ENCODE measurements around the gene ALKBH4. TPM values are rescaled to one million over a fixed set of nuclear protein-coding genes. Genes with fewer than 3 reads are reported as not detected.
A peak's percentile ranks its signal among the peaks of the same experiment; 100 is the strongest.

ALKBH4 gene
- polyA plus RNA-seq, 1 donor (not counting 4 experiments of a cell fraction or from before 2014, with no cell fraction given), result 3.1 TPM

DNA sequence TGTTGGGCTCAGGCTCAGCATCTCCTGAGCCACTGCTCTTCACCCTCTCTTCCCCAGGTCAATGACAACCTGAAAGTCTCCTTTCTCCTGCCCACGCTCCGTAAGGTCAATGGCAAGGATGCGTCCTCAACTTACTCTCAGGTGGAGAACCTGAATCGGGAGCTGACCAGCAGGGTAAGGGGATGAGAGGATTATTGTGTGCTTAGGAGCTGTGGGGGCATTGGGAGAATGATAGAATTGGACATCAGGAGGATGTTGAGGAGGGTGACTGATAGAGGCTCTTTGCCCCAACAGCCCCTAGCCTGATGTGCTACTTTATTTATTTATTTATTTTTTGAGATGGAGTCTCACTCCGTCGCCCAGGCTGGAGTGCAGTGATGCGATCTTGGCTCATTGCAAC is 1.4 kb upstream of the ALKBH4 start:
- Histone ChIP-seq H3K9ac (ENCODE audit: control insufficient read depth, extremely low read depth, insufficient read depth, low read length) (peak overlapping the region; percentile 82), H4K20me1 (ENCODE audit: control insufficient read depth, extremely low read depth, insufficient read depth, low read length) (no peaks in the 10 kb centered on the region), H3K27ac (ENCODE audit: control insufficient read depth, insufficient read depth, low read length) (no peak overlapping the region), H3K9me1 (ENCODE audit: control insufficient read depth, extremely low read depth, insufficient read depth, low read length) (no peaks in the 10 kb centered on the region), H3K4me3 (ENCODE audit: control insufficient read depth in 2 of 3, extremely low read depth in 1 of 3, insufficient read depth in 2 of 3, low read depth in 1 of 3, low read length in 3 of 3) (peak overlapping the region; percentile 26 to 100 (median 100)), H3K27me3 (ENCODE audit: control insufficient read depth, extremely low read depth, insufficient read depth, low read length) (no peaks in the 10 kb centered on the region), H3K36me3 (ENCODE audit: control insufficient read depth in 2 of 2, extremely low read depth in 1 of 2, insufficient read depth in 2 of 2, low read length in 2 of 2) (peaks cover 0 to 3% of the 10 kb centered on the region in 2 experiments), H2AFZ (ENCODE audit: control insufficient read depth, low read length) (no peak overlapping the region), H3K4me2 (ENCODE audit: control insufficient read depth, extremely low read depth, insufficient read depth, low read depth, low read length) (peak overlapping the region; percentile 92), H3K4me1 (ENCODE audit: control insufficient read depth, extremely low read depth, insufficient read depth, low read length) (peaks cover 14% of the 10 kb centered on the region), H3K79me2 (ENCODE audit: control insufficient read depth, insufficient read depth, low read length) (peaks cover 16% of the 10 kb centered on the region), H3K9me3 (ENCODE audit: control insufficient read depth, low read depth, low read length) (no peaks in the 10 kb centered on the region)
- dilution Hi-C loops (cut with MboI; ENCODE audit: extremely low pct_ligation_motif_present, low sequenced_read_pairs), result no loop called here
- DNase-seq (ENCODE audit: low read depth, low spot score), result no peak
- FAIRE-seq, result no peak
- TF ChIP-seq, protein P1, sequence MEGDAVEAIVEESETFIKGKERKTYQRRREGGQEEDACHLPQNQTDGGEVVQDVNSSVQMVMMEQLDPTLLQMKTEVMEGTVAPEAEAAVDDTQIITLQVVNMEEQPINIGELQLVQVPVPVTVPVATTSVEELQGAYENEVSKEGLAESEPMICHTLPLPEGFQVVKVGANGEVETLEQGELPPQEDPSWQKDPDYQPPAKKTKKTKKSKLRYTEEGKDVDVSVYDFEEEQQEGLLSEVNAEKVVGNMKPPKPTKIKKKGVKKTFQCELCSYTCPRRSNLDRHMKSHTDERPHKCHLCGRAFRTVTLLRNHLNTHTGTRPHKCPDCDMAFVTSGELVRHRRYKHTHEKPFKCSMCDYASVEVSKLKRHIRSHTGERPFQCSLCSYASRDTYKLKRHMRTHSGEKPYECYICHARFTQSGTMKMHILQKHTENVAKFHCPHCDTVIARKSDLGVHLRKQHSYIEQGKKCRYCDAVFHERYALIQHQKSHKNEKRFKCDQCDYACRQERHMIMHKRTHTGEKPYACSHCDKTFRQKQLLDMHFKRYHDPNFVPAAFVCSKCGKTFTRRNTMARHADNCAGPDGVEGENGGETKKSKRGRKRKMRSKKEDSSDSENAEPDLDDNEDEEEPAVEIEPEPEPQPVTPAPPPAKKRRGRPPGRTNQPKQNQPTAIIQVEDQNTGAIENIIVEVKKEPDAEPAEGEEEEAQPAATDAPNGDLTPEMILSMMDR (optimal IDR thresholded peaks at IDR 0.05 in 1 of 3, IDR thresholded peaks at IDR 0.05 in 1 of 3, conservative IDR thresholded peaks at IDR 0.05 in 1 of 3; ENCODE audit: extremely low read depth in 1 of 3, insufficient read depth in 2 of 3, low read length in 3 of 3), result no peak
- no peak for TF ChIP-seq EZH2 (IDR thresholded peaks at IDR 0.05; ENCODE audit: low read length)

DNA sequence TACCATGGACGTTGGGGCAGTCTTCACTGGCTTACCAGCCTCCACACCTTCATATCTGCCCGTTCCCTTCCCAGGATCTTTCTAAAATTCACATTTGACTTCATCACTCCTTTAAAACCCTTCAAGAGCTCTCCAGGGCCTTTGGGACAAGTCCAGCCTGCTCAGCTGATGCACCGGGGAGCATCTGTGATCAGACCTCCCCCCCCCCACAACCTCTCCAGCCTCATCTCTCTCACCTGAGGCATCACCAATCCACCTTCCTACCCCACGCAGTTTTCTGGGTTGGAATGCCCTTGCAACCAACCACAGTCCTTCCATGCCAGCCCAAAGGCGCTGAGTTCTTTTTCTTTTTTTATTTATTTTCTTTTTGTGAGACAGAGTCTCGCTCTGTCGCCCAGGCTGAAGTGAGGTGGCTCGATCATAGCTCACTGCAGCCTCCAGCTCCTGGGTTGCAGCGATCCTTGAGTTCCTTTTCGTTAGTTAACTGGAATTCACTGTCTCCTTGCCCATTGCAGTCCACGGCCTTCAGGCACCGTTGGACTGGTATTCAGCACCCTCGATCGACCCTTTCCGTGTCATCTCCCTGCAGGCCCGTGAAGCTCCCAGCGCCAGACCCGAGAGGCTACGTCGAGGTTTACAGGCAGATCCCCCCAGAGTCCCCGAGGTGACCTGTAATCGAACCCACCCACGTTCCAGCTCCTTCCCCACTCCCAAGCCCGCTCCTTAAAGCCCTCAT is 654 bp downstream of the ALKBH4 start:
- Histone ChIP-seq H3K27ac (ENCODE audit: control insufficient read depth, insufficient read depth, low read length) (peak overlapping the region; percentile 53), H3K4me2 (ENCODE audit: control insufficient read depth, extremely low read depth, insufficient read depth, low read depth, low read length) (peak overlapping the region; percentile 92), H3K79me2 (ENCODE audit: control insufficient read depth, insufficient read depth, low read length) (peaks cover 16% of the 10 kb centered on the region), H2AFZ (ENCODE audit: control insufficient read depth, low read length) (peak overlapping the region; percentile 94), H3K9me1 (ENCODE audit: control insufficient read depth, extremely low read depth, insufficient read depth, low read length) (no peaks in the 10 kb centered on the region), H3K9ac (ENCODE audit: control insufficient read depth, extremely low read depth, insufficient read depth, low read length) (peak overlapping the region; percentile 82), H3K9me3 (ENCODE audit: control insufficient read depth, low read depth, low read length) (no peaks in the 10 kb centered on the region), H3K36me3 (ENCODE audit: control insufficient read depth in 2 of 2, extremely low read depth in 1 of 2, insufficient read depth in 2 of 2, low read length in 2 of 2) (peaks cover 0 to 6% of the 10 kb centered on the region in 2 experiments), H3K4me3 (ENCODE audit: control insufficient read depth in 2 of 3, extremely low read depth in 1 of 3, insufficient read depth in 2 of 3, low read depth in 1 of 3, low read length in 3 of 3) (peak overlapping the region; percentile 88 to 100 (median 100)), H3K27me3 (ENCODE audit: control insufficient read depth, extremely low read depth, insufficient read depth, low read length) (no peaks in the 10 kb centered on the region), H4K20me1 (ENCODE audit: control insufficient read depth, extremely low read depth, insufficient read depth, low read length) (no peaks in the 10 kb centered on the region), H3K4me1 (ENCODE audit: control insufficient read depth, extremely low read depth, insufficient read depth, low read length) (peaks cover 14% of the 10 kb centered on the region)
- DNase-seq (ENCODE audit: low read depth, low spot score) (no peak), FAIRE-seq (no peak)
- dilution Hi-C loops (cut with MboI; ENCODE audit: extremely low pct_ligation_motif_present, low sequenced_read_pairs), result no loop called here
- TF ChIP-seq, protein P1 (optimal IDR thresholded peaks at IDR 0.05 in 1 of 3, IDR thresholded peaks at IDR 0.05 in 1 of 3, conservative IDR thresholded peaks at IDR 0.05 in 1 of 3; ENCODE audit: extremely low read depth in 1 of 3, insufficient read depth in 2 of 3, low read length in 3 of 3), result no peak
- TF ChIP-seq EZH2 (IDR thresholded peaks at IDR 0.05; ENCODE audit: low read length), result no peak
